ENCODE results near the gene FIP1L1.
"Not testable (repeated sequence)": the region's sequence is repeated elsewhere in the genome, so short reads cannot be mapped to it uniquely, and the experiment has no call there.

Gene FIP1L1

GRCh38 chr4:53378171-53378482, 686 bp downstream of the FIP1L1 start:
- DNase-seq (ENCODE audit: low read depth): no peak

- peak; percentile 42 for DNase-seq (ENCODE audit: low read depth)
Observed at GRCh38 chr4:53380221-53380620, 2.8 kb downstream of the FIP1L1 start.

GRCh38 chr4:53409479-53409878, 32.0 kb downstream of the FIP1L1 start:
- not testable (repeated sequence) for DNase-seq (ENCODE audit: low read depth)

GRCh38 chr4:53419208-53419607, 41.8 kb downstream of the FIP1L1 start:
- no peak for DNase-seq (ENCODE audit: low read depth)

- DNase-seq (ENCODE audit: low read depth): no peak
Observed at GRCh38 chr4:53421791-53422190, 44.4 kb downstream of the FIP1L1 start.

- no peak for DNase-seq (ENCODE audit: low read depth)
Observed at GRCh38 chr4:53422367-53422766, 44.9 kb downstream of the FIP1L1 start.

- no peak for DNase-seq (ENCODE audit: low read depth)
Observed at GRCh38 chr4:53424280-53424679, 46.8 kb downstream of the FIP1L1 start.

GRCh38 chr4:53427366-53427765, 49.9 kb downstream of the FIP1L1 start:
- DNase-seq (ENCODE audit: low read depth): no peak

- no peak for DNase-seq (ENCODE audit: low read depth)
Observed at GRCh38 chr4:53431052-53431451, 53.6 kb downstream of the FIP1L1 start.

GRCh38 chr4:53432528-53433424, 55.3 kb downstream of the FIP1L1 start:
- no peak for DNase-seq (ENCODE audit: low read depth)

GRCh38 chr4:53436251-53436650, 58.8 kb downstream of the FIP1L1 start:
- DNase-seq (ENCODE audit: low read depth): no peak

GRCh38 chr4:53441564-53441963, 64.1 kb downstream of the FIP1L1 start:
- no peak for DNase-seq (ENCODE audit: low read depth)

- no peak for DNase-seq (ENCODE audit: low read depth)
Observed at GRCh38 chr4:53444954-53445353, 67.5 kb downstream of the FIP1L1 start.

- DNase-seq (ENCODE audit: low read depth): peak; percentile 3
Observed at GRCh38 chr4:53450773-53451172, 73.3 kb downstream of the FIP1L1 start.

- DNase-seq (ENCODE audit: low read depth): no peak
Observed at GRCh38 chr4:53453385-53453784, 75.9 kb downstream of the FIP1L1 start.

GRCh38 chr4:53455766-53456165, 78.3 kb downstream of the FIP1L1 start:
- DNase-seq (ENCODE audit: low read depth): no peak

GRCh38 chr4:53456178-53456577, 78.7 kb downstream of the FIP1L1 start:
- DNase-seq (ENCODE audit: low read depth): no peak

- DNase-seq (ENCODE audit: low read depth): peak; percentile 54
Observed at GRCh38 chr4:53459548-53459947, 82.1 kb downstream of the FIP1L1 start.

- no peak for DNase-seq (ENCODE audit: low read depth)
Observed at GRCh38 chr4:53461244-53461643, 83.8 kb downstream of the FIP1L1 start.

- no peak for DNase-seq (ENCODE audit: low read depth)
Observed at GRCh38 chr4:53463340-53463739, 85.9 kb downstream of the FIP1L1 start.

GRCh38 chr4:53465281-53465680, 87.8 kb downstream of the FIP1L1 start:
- no peak for DNase-seq (ENCODE audit: low read depth)

GRCh38 chr4:53465891-53466290, 88.5 kb downstream of the FIP1L1 start:
- no peak for DNase-seq (ENCODE audit: low read depth)

- DNase-seq (ENCODE audit: low read depth): not testable (repeated sequence)
Observed at GRCh38 chr4:53466576-53466975, 89.1 kb downstream of the FIP1L1 start.
